ENCODE data around the gene SCCPDH. TPM values are rescaled to one million over a fixed set of nuclear protein-coding genes. Genes with fewer than 3 reads are reported as not detected.

The SCCPDH gene
- total and polyA plus RNA-seq, 2 donors (not counting 3 experiments of a cell fraction or from before 2014, with no cell fraction given): 24.4 to 37.5 TPM

- Histone ChIP-seq H3K4me3 (replicated peaks in 1 of 3; ENCODE audit: insufficient read depth in 1 of 3, low read depth in 1 of 3, low read length in 3 of 3) (no peak overlapping the region), H3K79me2 (ENCODE audit: control insufficient read depth, insufficient read depth, low read length) (no peaks in the 10 kb centered on the region), H3K27me3 (ENCODE audit: control insufficient read depth in 2 of 2, insufficient read depth in 2 of 2, low read length in 2 of 2) (no peaks in the 10 kb centered on the region), H2AFZ (ENCODE audit: low read depth, low read length) (no peak overlapping the region), H3K4me2 (ENCODE audit: insufficient read depth, low read length) (no peak overlapping the region), H3K9me1 (replicated peaks; ENCODE audit: control insufficient read depth, extremely low read depth, insufficient read depth, low read length) (no peaks in the 10 kb centered on the region), H3K36me3 (ENCODE audit: control insufficient read depth in 2 of 2, extremely low read depth in 1 of 2, insufficient read depth in 2 of 2, low read length in 2 of 2) (no peaks in the 10 kb centered on the region), H3K27ac (ENCODE audit: insufficient read depth, low read depth, low read length) (no peak overlapping the region), H4K20me1 (replicated peaks; ENCODE audit: control insufficient read depth, extremely low read depth, insufficient read depth, low read length) (no peaks in the 10 kb centered on the region), H3K4me1 (ENCODE audit: control insufficient read depth, extremely low read depth, insufficient read depth, low read length) (peaks cover 4% of the 10 kb centered on the region), H3K9me3 (replicated peaks; ENCODE audit: control insufficient read depth, insufficient read depth, low read length) (no peaks in the 10 kb centered on the region), H3K9ac (replicated peaks; ENCODE audit: extremely low read depth, insufficient read depth, low read length) (no peak overlapping the region)
- POLR2A ChIA-PET: no interaction called here
- CTCF ChIA-PET: interaction anchor here (0.9 to 3.2 kb wide), 3 partner anchors 7 to 1529 kb away, joined by 3 to 18 read pairs (median 3); no protein-coding TSS in a partner anchor
- BruUV-seq (replicated peaks): no TSS peak
- intact Hi-C loops (cut with micrococcal nuclease) (no loop called here), dilution Hi-C loops (cut with MboI; ENCODE audit: extremely low pct_ligation_motif_present, low sequenced_read_pairs) (no loop called here)
- FAIRE-seq (peak; percentile 40), DNase-seq (ENCODE audit: low read depth, low spot score) (peak; percentile 23)
- TF ChIP-seq POLR2AphosphoS5 (IDR thresholded peaks at IDR 0.05; ENCODE audit: insufficient read depth, low read depth, low read length) (no peak), MAX (IDR thresholded peaks at IDR 0.05; ENCODE audit: insufficient read depth, insufficient read length) (no peak), FOS (IDR thresholded peaks at IDR 0.05; ENCODE audit: borderline replicate concordance, insufficient read depth, low read length) (no peak), CTCF (IDR thresholded peaks at IDR 0.05; ENCODE audit: extremely low read depth in 1 of 2, insufficient read depth in 1 of 2, low read depth in 1 of 2, low read length in 2 of 2) (no peak), POLR2A (IDR thresholded peaks at IDR 0.05; ENCODE audit: low read depth, low read length) (no peak), GATA2 (IDR thresholded peaks at IDR 0.05; ENCODE audit: insufficient read depth, insufficient read length, low read depth, low read length) (no peak), JUN (IDR thresholded peaks at IDR 0.05; ENCODE audit: borderline replicate concordance, insufficient read depth, insufficient read length, low read depth) (no peak), MYC (IDR thresholded peaks at IDR 0.05; ENCODE audit: low read depth, low read length) (no peak), EZH2 (IDR thresholded peaks at IDR 0.05; ENCODE audit: borderline replicate concordance, low read depth, low read length, severe bottlenecking) (no peak)
These were observed 42.0 kb upstream of the SCCPDH start for GRCh38 chr1:246681900-246682895.
